HTERT RPE-1 (cell line): Measurements from ENCODE around the gene MATN4.

ENCODE experiments used
- in situ Hi-C: fragments of 300-500 bp; cut with MboI; formaldehyde crosslinking; loops from 4 replicates; pipeline ENCODE4 v1.14.3; 2020; ENCODE audit warnings: low sequenced_read_pairs

MATN4 gene

GRCh38 chr20:45316150-45317080 is 8.3 kb upstream of the MATN4 start:
- in situ Hi-C loops = no loop called here

GRCh38 chr20:45315672-45316071 is 7.6 kb upstream of the MATN4 start:
- in situ Hi-C loops = no loop called here

GRCh38 chr20:45313943-45314342 is 5.8 kb upstream of the MATN4 start:
- in situ Hi-C loops = no loop called here

- in situ Hi-C loops = no loop called here
Measured at GRCh38 chr20:45313065-45313695, 5.1 kb upstream of the MATN4 start.

GRCh38 chr20:45312241-45312640 is 4.1 kb upstream of the MATN4 start:
- in situ Hi-C loops = no loop called here

GRCh38 chr20:45311589-45312211 is 3.6 kb upstream of the MATN4 start:
- in situ Hi-C loops = no loop called here

GRCh38 chr20:45309075-45309474 is 976 bp upstream of the MATN4 start:
- in situ Hi-C loops = no loop called here

GRCh38 chr20:45307076-45307640 is 941 bp downstream of the MATN4 start:
- in situ Hi-C loops = no loop called here

- in situ Hi-C loops = no loop called here
Measured at GRCh38 chr20:45306431-45306982, 1.6 kb downstream of the MATN4 start, which contains the start of gene RBPJL. Gene RBPJL, plus strand, starts transcription at chr20:45306840. Its CDS starts 83 bp downstream, at chr20:45306923.

GRCh38 chr20:45305262-45305661 is 2.8 kb downstream of the MATN4 start:
- in situ Hi-C loops = no loop called here

- in situ Hi-C loops = no loop called here
Measured at GRCh38 chr20:45304464-45304999, 3.6 kb downstream of the MATN4 start.

- in situ Hi-C loops = no loop called here
Measured at GRCh38 chr20:45303586-45304463, 4.3 kb downstream of the MATN4 start.

GRCh38 chr20:45301824-45302271 is 6.3 kb downstream of the MATN4 start:
- in situ Hi-C loops = no loop called here

GRCh38 chr20:45300961-45301360 is 7.1 kb downstream of the MATN4 start:
- in situ Hi-C loops = no loop called here

GRCh38 chr20:45299786-45300185 is 8.3 kb downstream of the MATN4 start:
- in situ Hi-C loops = no loop called here

- in situ Hi-C loops = no loop called here
Measured at GRCh38 chr20:45297786-45298497, 10.2 kb downstream of the MATN4 start.

GRCh38 chr20:45294659-45295058 is 13.4 kb downstream of the MATN4 start:
- in situ Hi-C loops = no loop called here

- in situ Hi-C loops = no loop called here
Measured at GRCh38 chr20:45294003-45294368, 14.1 kb downstream of the MATN4 start.
